Suprapubic skin (tissue), 3 donors: ENCODE data around the gene ZNF728.

ENCODE experiments used
- CTCF ChIP-seq, 2 donors: fragments of 200-600 bp in 1 of 2; fragments of 450-650 bp in 1 of 2; sonication (generic) in 1 of 2; IDR thresholded peaks; one replicate each; pipeline ENCODE4 v1.5.1; 2016 to 2019; ENCODE audit warnings: antibody characterized with exemption in 2 of 2, mild to moderate bottlenecking in 1 of 2, moderate library complexity in 1 of 2
- POLR2AphosphoS5 ChIP-seq, 3 donors: sonication (generic); formaldehyde crosslinking; IDR thresholded peaks; one replicate each; pipeline ENCODE4 v1.6.1; 2017; ENCODE audit warnings: antibody characterized with exemption in 3 of 3

GRCh38 chr19:23052349-23052748 is 49.4 kb upstream of the ZNF728 start:
- TF ChIP-seq CTCF (IDR thresholded peaks at IDR 0.05) (no peak), POLR2AphosphoS5 (IDR thresholded peaks at IDR 0.05) (no peak)
